Measurements from ENCODE around the gene RPS6KA5. TPM values are rescaled to one million over a fixed set of nuclear protein-coding genes. Genes with fewer than 3 reads are reported as not detected.

RPS6KA5 gene
- total RNA-seq, 3 donors from 2014 or later = 4.8 to 19.2 (median 11.8) TPM

DNA sequence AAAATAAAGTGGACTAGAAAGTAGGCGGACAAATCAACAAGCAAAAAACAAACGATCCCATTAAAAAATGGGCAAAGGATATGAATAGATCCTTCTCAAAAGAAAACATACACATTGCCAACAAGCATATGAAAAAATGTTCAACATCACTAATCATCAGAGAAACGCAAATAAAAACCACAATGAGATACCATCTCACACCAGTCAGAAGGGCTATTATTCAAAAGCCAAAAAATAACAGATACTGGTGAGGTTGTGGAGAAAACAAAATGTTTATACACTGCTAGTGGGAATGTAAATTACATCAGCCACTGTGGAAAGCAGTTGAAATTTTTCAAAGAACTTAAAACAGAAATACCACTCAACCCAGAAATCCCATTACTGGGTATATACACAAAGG is 70.3 kb downstream of the RPS6KA5 start:
- TF ChIP-seq POLR2AphosphoS5 (IDR thresholded peaks at IDR 0.05) = no peak
- no peak for TF ChIP-seq POLR2A (IDR thresholded peaks at IDR 0.05)
- TF ChIP-seq, protein P1, sequence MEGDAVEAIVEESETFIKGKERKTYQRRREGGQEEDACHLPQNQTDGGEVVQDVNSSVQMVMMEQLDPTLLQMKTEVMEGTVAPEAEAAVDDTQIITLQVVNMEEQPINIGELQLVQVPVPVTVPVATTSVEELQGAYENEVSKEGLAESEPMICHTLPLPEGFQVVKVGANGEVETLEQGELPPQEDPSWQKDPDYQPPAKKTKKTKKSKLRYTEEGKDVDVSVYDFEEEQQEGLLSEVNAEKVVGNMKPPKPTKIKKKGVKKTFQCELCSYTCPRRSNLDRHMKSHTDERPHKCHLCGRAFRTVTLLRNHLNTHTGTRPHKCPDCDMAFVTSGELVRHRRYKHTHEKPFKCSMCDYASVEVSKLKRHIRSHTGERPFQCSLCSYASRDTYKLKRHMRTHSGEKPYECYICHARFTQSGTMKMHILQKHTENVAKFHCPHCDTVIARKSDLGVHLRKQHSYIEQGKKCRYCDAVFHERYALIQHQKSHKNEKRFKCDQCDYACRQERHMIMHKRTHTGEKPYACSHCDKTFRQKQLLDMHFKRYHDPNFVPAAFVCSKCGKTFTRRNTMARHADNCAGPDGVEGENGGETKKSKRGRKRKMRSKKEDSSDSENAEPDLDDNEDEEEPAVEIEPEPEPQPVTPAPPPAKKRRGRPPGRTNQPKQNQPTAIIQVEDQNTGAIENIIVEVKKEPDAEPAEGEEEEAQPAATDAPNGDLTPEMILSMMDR (IDR thresholded peaks at IDR 0.05) = no peak
- no peaks in the 10 kb centered on the region for H3K27me3 ChIP-seq
- H3K36me3 ChIP-seq = no peaks in the 10 kb centered on the region
- no peak overlapping the region for H3K27ac ChIP-seq
- no peaks in the 10 kb centered on the region for H3K4me1 ChIP-seq
- DNase-seq (ENCODE audit: low spot score in 2 of 2) = no peak
- no peak overlapping the region for H3K4me3 ChIP-seq
- intact Hi-C loops (cut with DNase I; ENCODE audit: low total_unique reads) = no loop called here
- no peaks in the 10 kb centered on the region for H3K9me3 ChIP-seq

DNA sequence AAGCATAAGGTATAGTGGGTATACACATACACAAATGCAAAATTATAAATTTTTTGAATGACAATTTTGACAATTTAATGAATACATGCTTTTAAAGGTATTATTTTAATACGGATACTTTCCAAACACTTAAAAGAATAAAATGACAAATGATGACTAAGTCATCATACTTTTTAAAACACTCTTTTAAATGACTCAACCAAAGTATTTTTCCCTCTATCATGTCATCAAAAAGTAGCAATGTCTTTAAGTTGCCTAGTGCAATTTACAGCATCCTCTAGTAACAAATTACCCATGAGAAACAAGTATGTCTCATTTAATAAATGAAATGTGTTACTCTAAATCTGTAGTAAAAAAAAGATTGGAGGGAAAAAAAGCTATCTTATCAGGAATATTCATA is 73.3 kb downstream of the RPS6KA5 start:
- intact Hi-C loops (cut with DNase I; ENCODE audit: low total_unique reads) = no loop called here
- no peak overlapping the region for H3K27ac ChIP-seq
- H3K4me3 ChIP-seq = no peak overlapping the region

DNA sequence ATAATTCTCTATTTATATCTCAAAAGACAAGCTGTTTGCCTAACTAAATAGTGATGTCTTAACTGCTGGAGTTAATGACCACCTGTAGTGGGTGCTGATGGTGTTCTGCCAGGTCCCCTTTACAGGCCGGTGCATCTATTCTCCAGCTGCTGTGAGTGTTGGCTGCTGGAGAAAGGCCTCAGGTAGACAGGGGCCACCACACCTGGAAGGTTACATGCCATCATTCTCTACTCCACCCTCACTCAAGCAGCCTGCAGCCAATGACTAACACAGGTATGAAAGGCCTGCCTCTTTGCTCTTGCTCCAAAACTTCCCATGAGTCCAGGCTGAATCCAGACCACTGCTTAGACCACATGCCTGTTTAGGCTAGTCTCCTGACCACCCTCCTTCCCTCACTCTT is 73.9 kb downstream of the RPS6KA5 start:
- no peaks in the 10 kb centered on the region for H3K36me3 ChIP-seq
- intact Hi-C loops (cut with DNase I; ENCODE audit: low total_unique reads) = no loop called here
- no peak overlapping the region for H3K27ac ChIP-seq
- no peak for DNase-seq (ENCODE audit: low spot score in 2 of 2)
- no peak overlapping the region for H3K4me3 ChIP-seq
- TF ChIP-seq POLR2A (IDR thresholded peaks at IDR 0.05) (no peak), POLR2AphosphoS5 (IDR thresholded peaks at IDR 0.05) (no peak)
- TF ChIP-seq, protein P1 (IDR thresholded peaks at IDR 0.05) = no peak
- no peaks in the 10 kb centered on the region for H3K27me3 ChIP-seq
- H3K9me3 ChIP-seq = no peaks in the 10 kb centered on the region
- no peaks in the 10 kb centered on the region for H3K4me1 ChIP-seq

More for the DNA sequence above, 73.3 kb downstream of the RPS6KA5 start:
- H3K4me1 ChIP-seq = no peaks in the 10 kb centered on the region
- H3K27me3 ChIP-seq = no peaks in the 10 kb centered on the region
- TF ChIP-seq POLR2A (IDR thresholded peaks at IDR 0.05) = no peak
- TF ChIP-seq POLR2AphosphoS5 (IDR thresholded peaks at IDR 0.05) = no peak
- TF ChIP-seq, protein P1 (IDR thresholded peaks at IDR 0.05) = no peak
- no peaks in the 10 kb centered on the region for H3K9me3 ChIP-seq
- no peak for DNase-seq (ENCODE audit: low spot score in 2 of 2)
- no peaks in the 10 kb centered on the region for H3K36me3 ChIP-seq

DNA sequence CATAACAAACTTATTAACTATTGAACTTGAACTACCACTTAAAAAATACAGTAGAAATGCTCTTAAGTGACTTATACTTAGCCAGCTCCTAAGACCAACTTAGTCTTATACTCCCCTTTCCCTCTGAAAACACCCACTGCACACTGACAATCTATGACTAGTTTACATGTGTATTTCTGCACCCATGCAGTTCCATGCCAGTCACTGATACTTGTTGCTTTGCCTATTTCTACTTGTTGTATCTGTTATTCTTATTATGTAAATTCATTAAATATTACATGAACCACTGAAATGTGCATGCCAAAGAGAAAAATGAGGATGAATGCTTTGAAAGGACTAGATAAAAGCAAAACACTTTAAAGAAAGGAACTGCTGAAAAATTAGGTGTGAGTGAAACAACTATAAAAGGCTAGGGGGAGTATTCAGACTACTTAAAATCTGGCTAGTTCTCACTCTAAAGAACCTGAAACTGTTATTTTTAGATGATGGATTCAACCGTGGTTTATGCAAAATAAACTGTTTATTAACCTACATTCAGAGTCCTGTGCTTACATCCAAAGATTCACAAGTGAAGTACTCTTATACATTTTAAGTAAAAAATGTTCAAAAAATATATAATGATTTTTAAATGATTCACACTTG is 74.7 kb downstream of the RPS6KA5 start:
- H3K36me3 ChIP-seq = no peaks in the 10 kb centered on the region
- TF ChIP-seq POLR2A (IDR thresholded peaks at IDR 0.05) (no peak), POLR2AphosphoS5 (IDR thresholded peaks at IDR 0.05) (no peak)
- TF ChIP-seq, protein P1 (IDR thresholded peaks at IDR 0.05) = no peak
- no peak for DNase-seq (ENCODE audit: low spot score in 2 of 2)
- H3K9me3 ChIP-seq = no peaks in the 10 kb centered on the region
- no peak overlapping the region for H3K4me3 ChIP-seq
- H3K4me1 ChIP-seq = no peaks in the 10 kb centered on the region
- H3K27ac ChIP-seq = no peak overlapping the region
- intact Hi-C loops (cut with DNase I; ENCODE audit: low total_unique reads) = no loop called here
- H3K27me3 ChIP-seq = no peaks in the 10 kb centered on the region

DNA sequence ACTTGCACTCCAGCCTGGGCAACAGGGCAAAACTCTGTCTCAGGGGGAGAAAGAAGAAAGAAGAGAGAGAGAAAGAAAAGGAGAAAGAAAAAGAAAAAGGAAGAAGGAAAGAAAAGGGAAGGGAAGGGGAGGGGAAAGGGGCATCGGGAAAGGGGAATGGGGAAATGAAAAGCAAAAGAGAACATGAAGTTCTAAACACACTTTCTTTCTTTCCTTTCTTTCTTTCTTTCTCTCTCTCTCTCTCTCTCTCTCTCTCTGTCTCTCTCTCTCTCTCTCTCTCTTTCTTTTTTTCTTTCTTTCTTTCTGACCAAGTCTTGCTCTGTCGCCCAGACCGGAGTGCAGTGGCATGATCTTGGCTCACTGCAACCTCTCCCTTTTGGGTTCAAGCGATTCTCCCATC is 76.9 kb downstream of the RPS6KA5 start:
- H3K36me3 ChIP-seq = no peaks in the 10 kb centered on the region
- intact Hi-C loops (cut with DNase I; ENCODE audit: low total_unique reads) = no loop called here
- TF ChIP-seq, protein P1 (IDR thresholded peaks at IDR 0.05) = no peak
- TF ChIP-seq POLR2AphosphoS5 (IDR thresholded peaks at IDR 0.05) (no peak), POLR2A (IDR thresholded peaks at IDR 0.05) (no peak)
- no peak for DNase-seq (ENCODE audit: low spot score in 2 of 2)
- H3K27me3 ChIP-seq = no peaks in the 10 kb centered on the region
- no peaks in the 10 kb centered on the region for H3K4me1 ChIP-seq
- H3K4me3 ChIP-seq = no peak overlapping the region
- no peak overlapping the region for H3K27ac ChIP-seq
- no peaks in the 10 kb centered on the region for H3K9me3 ChIP-seq

All from breast epithelium (tissue), 4 donors.